ENCODE results near the gene GNAS.

The GNAS gene

GRCh38 chr20:58880441-58880840 lies 27.9 kb downstream of the GNAS start:
- DNase-seq (ENCODE audit: low read depth in 1 of 2, low spot score in 1 of 2), result no peak

GRCh38 chr20:58880994-58881752 lies 28.7 kb downstream of the GNAS start:
- DNase-seq (ENCODE audit: low read depth in 1 of 2, low spot score in 1 of 2), result no peak

GRCh38 chr20:58882704-58883089 lies 30.2 kb downstream of the GNAS start:
- no peak for DNase-seq (ENCODE audit: low read depth in 1 of 2, low spot score in 1 of 2)

DNA sequence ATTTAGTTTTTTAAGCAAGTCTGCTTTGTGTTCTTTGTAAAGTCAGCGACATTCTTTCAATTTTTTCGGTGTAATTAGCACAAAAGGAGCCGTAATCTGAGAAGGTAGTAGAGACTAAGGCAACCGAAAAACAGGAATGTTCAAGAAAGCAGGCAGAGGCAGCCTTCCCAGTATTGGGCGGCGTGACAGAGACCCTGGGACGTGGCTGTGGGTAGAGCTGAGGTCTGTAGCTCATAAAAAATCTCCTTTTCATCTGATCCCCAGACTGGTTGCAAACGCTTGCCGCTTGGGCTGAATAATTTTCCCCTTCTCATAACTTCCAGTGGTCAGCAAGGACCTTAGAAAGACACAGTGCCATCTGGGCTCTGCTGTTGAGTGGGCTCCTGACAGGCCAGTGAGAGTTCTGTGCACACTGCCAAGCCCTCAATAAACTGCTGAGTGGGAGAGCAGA lies 30.8 kb downstream of the GNAS start:
- DNase-seq (ENCODE audit: low read depth in 1 of 2, low spot score in 1 of 2), result no peak

- DNase-seq (ENCODE audit: low read depth in 1 of 2, low spot score in 1 of 2), result no peak
These were observed 32.5 kb downstream of the GNAS start for GRCh38 chr20:58884966-58885365.

DNA sequence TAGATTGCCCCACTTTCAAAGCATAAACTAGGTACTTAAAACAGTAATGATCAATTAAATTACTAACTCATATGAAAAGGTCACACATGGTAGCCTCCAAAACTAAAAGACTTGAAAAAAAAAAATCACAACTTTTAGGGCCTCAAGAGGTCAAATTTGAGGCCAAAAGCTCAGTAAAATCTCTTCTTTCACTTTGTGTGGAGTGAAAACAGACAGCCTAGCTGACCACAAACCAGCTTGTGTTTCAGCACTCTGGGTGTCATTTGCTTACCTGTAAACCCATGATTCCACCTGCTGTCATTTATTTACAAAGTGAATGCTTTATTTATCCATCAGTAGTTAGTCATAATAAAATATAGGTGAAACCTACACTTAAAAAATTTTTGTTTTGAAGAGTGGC lies 34.0 kb downstream of the GNAS start:
- no peak for DNase-seq (ENCODE audit: low read depth in 1 of 2, low spot score in 1 of 2)

GRCh38 chr20:58888103-58888502 lies 35.6 kb downstream of the GNAS start:
- no peak for DNase-seq (ENCODE audit: low read depth in 1 of 2, low spot score in 1 of 2)

DNA sequence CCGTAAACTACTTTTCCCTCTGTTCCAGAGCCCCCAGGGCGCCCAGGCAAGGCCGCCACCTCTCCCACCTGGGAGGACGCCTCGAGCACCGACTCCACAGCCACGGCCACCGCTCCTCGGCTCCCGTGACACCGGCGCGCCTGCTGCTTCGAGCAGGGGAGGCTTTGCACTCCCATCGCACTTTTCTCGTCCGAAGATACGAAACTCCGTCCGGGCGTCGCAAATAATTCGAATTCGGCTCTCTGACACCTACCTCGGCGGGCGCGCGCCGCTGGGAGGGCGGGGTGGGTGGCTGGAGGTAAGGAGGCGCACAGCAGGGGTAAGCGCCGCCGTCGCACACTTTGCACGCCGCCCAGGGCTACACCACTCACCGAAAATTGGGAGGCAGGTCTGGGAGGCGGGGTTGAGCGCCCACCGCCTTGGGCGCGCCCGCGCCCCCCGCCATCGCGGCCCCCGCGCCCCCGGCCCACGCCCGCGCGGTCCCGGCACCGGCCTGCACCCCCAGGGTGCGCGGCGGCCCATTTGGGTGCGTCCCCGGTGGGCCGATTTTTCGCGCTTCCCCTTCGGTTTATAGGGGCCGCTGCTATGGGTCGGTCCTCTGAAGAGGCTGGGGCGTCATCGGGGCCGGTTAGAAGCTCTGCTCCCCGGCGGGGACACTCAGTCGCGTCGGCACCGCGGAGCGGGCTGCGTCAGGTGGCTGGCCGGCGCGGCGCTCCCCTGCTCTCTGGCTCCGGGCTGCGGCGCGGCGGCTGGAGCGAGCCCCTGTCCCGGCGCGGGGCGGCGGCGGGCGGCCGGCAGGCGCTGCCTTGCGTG lies 36.2 kb downstream of the GNAS start:
- DNase-seq (ENCODE audit: low read depth in 1 of 2, low spot score in 1 of 2), result peak; percentile 58 to 75

DNA sequence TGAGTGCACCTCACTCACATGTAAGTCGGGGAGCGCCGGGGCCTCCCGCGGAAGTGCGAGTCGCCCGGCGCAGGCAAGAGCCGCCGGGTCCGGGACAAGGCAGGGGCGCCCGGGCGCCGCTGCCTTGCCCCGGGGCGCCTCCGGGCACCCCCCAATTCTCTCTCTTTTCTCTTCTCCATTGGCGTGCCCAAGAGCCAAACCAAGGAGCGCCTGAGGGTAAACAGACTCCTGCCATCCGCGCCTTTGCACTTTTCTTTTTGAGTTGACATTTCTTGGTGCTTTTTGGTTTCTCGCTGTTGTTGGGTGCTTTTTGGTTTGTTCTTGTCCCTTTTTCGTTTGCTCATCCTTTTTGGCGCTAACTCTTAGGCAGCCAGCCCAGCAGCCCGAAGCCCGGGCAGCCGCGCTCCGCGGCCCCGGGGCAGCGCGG lies 36.8 kb downstream of the GNAS start:
- no peak for DNase-seq (ENCODE audit: low read depth in 1 of 2, low spot score in 1 of 2)

DNA sequence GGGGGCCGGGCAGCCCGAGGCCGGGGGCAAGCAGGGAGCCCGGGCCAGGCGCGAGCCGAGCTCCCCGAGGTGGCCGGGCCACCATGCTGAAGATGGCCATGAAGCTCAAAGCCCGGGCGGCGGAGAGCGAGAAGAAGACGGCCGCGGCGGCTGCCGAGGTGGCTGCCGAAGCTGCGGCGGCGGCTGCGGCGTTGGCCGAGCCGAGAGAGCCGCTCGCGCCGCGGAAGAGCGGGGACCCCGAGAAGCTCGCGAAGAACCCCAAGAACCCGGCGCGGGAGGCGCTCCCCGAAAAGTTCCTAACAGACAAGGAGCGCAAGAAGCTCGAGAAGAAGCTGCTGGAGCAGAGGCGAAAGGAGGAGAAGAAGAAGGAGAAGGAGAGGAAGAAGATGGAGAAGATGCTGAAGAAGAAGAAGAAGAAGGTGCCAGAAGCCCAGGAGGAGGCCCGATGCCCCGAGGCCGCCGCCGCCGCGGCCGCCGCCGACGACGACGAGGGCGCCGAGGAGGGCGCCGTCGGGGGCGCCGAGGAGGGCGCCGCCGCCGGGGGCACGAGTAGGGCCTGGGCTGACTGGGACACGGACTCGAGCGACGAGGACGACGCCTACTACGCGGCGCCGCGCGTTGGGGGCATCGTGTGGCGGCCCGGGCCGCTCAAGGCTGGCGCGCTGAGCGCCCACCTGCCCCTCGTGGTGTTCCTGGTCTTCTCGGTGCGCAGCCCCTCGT lies 37.4 kb downstream of the GNAS start:
- DNase-seq (ENCODE audit: low read depth in 1 of 2, low spot score in 1 of 2), result no peak

DNA sequence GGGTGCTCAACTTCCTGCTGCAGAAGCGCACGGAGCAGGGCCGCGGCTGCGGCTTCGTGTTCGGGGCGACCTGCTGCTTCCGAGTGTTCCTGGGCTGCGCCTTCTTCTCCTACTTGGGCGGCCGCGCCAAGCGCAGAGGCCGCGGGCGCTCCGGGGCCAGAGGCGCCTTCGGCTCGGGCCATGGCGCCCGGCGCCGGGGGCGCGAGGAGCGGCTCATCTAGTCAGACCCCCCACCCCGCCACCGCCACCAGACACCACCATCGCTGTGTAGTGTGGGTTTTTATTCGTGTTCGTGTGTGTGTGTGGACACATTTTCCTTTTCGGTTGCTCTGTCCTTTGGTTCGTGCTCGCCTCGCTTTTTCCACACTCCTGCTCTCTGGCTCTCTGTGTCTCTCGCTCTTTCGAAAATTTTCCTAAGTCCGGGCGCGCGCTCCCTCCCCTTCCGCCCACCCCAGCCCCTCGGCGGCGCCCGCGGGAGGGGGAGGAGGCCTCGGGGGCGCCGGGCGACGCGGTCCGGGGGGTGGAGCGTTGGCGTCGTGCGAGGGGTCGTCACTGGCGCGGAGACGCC lies 38.1 kb downstream of the GNAS start:
- peak; percentile 41 to 60 for DNase-seq (ENCODE audit: low read depth in 1 of 2, low spot score in 1 of 2)

DNA sequence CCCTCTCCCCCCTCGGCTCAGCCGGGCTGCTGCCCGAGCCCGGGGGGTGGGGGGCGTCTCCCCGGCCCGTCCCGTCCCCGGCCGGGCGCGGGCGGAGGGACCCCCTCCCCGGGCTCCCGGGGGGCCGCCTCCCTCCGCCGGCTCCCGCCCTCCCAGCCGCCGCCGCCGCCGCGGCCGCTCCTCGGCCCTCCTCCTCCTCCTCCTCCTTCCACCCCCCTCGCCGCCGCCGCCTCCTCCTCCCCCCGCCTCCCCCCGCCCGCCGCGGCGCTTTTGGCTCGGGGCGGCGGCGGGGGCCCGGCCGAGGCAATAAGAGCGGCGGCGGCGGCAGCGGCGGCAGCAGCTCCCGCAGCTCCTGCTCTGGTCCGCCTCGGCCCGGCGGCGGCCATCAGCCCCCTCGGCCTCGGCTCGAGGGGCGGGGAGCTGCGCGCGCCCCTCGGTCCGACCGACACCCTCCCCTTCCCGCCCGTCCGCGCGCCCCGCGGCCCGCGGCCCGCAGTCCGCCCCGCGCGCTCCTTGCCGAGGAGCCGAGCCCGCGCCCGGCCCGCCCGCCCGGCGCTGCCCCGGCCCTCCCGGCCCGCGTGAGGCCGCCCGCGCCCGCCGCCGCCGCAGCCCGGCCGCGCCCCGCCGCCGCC lies 38.7 kb downstream of the GNAS start:
- DNase-seq (ENCODE audit: low read depth in 1 of 2, low spot score in 1 of 2), result peak; percentile 59 to 67

- DNase-seq (ENCODE audit: low read depth in 1 of 2, low spot score in 1 of 2), result peak in 1 of 2 donors; percentile 13
These were observed 39.2 kb downstream of the GNAS start for GRCh38 chr20:58891718-58892140.

- peak; percentile 42 to 57 for DNase-seq (ENCODE audit: low read depth in 1 of 2, low spot score in 1 of 2)
These were observed 39.8 kb downstream of the GNAS start for GRCh38 chr20:58892141-58892931.

- no peak for DNase-seq (ENCODE audit: low read depth in 1 of 2, low spot score in 1 of 2)
These were observed 40.4 kb downstream of the GNAS start for GRCh38 chr20:58892932-58893224.

DNA sequence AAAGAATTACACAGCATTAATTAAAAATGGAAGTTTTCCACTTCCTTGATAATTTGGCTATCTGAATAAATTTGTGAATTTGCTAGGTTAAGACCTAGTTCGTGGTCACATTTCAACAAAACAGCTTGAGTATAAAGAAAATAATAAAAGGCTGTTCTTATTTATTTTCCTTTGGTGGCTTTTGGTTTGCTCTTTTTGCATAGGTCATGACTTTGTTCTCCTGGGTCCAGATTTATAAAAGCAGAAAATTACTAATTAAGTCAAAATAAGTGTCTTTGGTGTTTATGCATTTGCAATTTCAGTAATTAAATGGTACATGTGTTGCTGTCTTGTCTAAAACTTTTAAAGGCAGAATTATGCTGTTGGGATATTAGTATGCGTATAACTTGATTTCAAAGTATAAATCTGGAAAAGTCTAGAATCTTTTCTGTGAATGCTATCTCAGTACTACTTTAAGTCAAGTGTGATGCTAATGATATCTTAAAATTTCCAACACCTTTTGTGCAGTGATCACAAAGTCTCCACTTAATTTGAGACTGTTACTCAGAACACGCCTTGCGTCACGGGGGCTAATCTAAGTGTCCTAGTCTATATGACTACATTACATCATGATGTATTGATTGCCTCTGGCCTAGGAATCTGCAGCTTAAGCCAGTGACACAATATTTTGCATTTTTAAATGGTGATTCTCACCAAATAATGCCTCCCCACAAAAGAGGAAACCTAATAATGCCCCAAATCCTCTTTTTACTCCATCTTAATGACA lies 41.0 kb downstream of the GNAS start:
- DNase-seq (ENCODE audit: low read depth in 1 of 2, low spot score in 1 of 2), result no peak

GRCh38 chr20:58894652-58895447 lies 42.3 kb downstream of the GNAS start:
- no peak for DNase-seq (ENCODE audit: low read depth in 1 of 2, low spot score in 1 of 2)

DNA sequence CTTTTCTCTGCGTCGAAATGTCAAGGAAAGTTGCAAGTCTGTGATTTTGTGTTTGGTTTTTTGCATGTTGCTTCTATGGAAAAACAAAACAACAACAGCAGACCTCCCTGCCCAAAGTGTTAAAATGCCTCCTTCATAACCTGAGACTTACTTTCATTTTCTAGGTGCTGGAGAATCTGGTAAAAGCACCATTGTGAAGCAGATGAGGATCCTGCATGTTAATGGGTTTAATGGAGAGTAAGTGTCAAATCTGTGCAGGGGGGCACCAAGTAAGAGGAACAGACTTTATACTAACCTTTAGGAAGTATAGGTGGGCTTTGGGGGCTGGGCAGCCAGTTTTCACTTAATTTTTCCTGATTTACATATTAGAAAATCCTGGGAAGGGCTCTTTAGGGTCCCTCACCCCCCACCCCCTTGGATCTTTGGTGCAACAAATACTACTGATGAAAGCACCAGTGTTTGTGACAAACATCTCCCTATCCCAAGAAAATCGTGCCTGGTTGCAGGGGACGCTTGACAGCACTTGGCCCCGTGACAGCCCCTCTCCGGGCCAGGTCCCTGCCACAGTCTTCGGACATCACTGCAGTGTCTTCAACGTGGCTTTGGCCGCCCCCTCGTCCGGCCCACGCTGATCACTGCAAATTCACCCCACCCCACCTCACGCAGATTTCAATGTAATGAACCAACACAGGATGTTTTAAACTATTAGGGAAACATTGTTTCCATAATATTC lies 43.1 kb downstream of the GNAS start:
- DNase-seq (ENCODE audit: low read depth in 1 of 2, low spot score in 1 of 2), result no peak

Measured in activated T-helper 1 cell treated with anti-CD3 and anti-CD28 coated beads, Interleukin-2, amount 50 U/mL, for 16 hours (primary cell).